SK-N-SH treated with all-trans-retinoic acid at 6 μM for 48 hours (cell line): ENCODE measurements around the gene RCOR1.

ENCODE experiments used
- ATAC-seq: fragments of 200-7000 bp; cut with Tn5 transposase; 3 replicates; pipeline ENCODE4 v1.9.1; 2020; ENCODE audit warnings: mild to moderate bottlenecking, moderate library complexity
- ARNTL ChIP-seq: fragments of 450-650 bp; formaldehyde crosslinking; IDR thresholded peaks from 2 replicates; pipeline ENCODE4 v1.5.0; 2020; ENCODE audit warnings: low read depth, mild to moderate bottlenecking, moderate library complexity, borderline replicate concordance
- CREB5 ChIP-seq: fragments of 250-450 bp; sonication (Bioruptor Pico); IDR thresholded peaks from 2 replicates; pipeline ENCODE4 v1.5.1; 2020; ENCODE audit warnings: low read depth, mild to moderate bottlenecking, moderate library complexity
- CSRNP3 ChIP-seq: fragments of 250-450 bp; sonication (Bioruptor Pico); IDR thresholded peaks from 2 replicates; pipeline ENCODE4 v1.5.1; 2021; ENCODE audit warnings: mild to moderate bottlenecking, moderate library complexity
- GLIS3 ChIP-seq: fragments of 250-450 bp; sonication (Bioruptor Pico); IDR thresholded peaks from 2 replicates; pipeline ENCODE4 v1.5.0; 2020; ENCODE audit warnings: mild to moderate bottlenecking, moderate library complexity
- OSR1 ChIP-seq: fragments of 250-450 bp; sonication (Bioruptor Pico); IDR thresholded peaks from 2 replicates; pipeline ENCODE4 v1.8.0; 2022; ENCODE audit warnings: moderate library complexity, mild to moderate bottlenecking, inconsistent platforms
- POU6F1 ChIP-seq: fragments of 250-450 bp; sonication (Bioruptor Pico); IDR thresholded peaks from 2 replicates; pipeline ENCODE4 v1.8.0; 2021; ENCODE audit warnings: low read depth, mild to moderate bottlenecking, moderate library complexity, borderline replicate concordance
- PPARA ChIP-seq: fragments of 250-450 bp; sonication (Bioruptor Pico); IDR thresholded peaks from 2 replicates; pipeline ENCODE4 v1.5.0; 2020; ENCODE audit warnings: mild to moderate bottlenecking, borderline replicate concordance
- RARB ChIP-seq: fragments of 250-450 bp; sonication (Bioruptor Pico); IDR thresholded peaks from 2 replicates; pipeline ENCODE4 v1.8.0; 2021; ENCODE audit warnings: mild to moderate bottlenecking, moderate library complexity
- SNAI2 ChIP-seq: fragments of 250-450 bp; sonication (Bioruptor Pico); IDR thresholded peaks from 2 replicates; pipeline ENCODE4 v1.5.0; 2020; ENCODE audit warnings: mild to moderate bottlenecking, moderate library complexity
- TCF4 ChIP-seq: fragments of 250-450 bp; sonication (Bioruptor Pico); IDR thresholded peaks from 2 replicates; pipeline ENCODE4 v1.8.0; 2021; ENCODE audit warnings: mild to moderate bottlenecking, moderate library complexity, borderline replicate concordance
- TOX ChIP-seq: fragments of 250-450 bp; sonication (Bioruptor Pico); IDR thresholded peaks from 2 replicates; pipeline ENCODE4 v1.8.0; 2021; ENCODE audit warnings: mild to moderate bottlenecking, moderate library complexity, borderline replicate concordance
- ZC3H10 ChIP-seq: fragments of 250-450 bp; sonication (Bioruptor Pico); IDR thresholded peaks from 2 replicates; pipeline ENCODE4 v1.5.1; 2021; ENCODE audit warnings: mild to moderate bottlenecking, moderate library complexity
- ZFP3 ChIP-seq: fragments of 250-450 bp; sonication (Bioruptor Pico); IDR thresholded peaks from 2 replicates; pipeline ENCODE4 v1.5.0; 2020; ENCODE audit warnings: mild to moderate bottlenecking, moderate library complexity
- ZFP30 ChIP-seq: fragments of 450-650 bp; formaldehyde crosslinking; IDR thresholded peaks from 2 replicates; pipeline ENCODE4 v1.5.0; 2022; ENCODE audit warnings: mild to moderate bottlenecking, moderate library complexity
- ZNF565 ChIP-seq: fragments of 450-650 bp; formaldehyde crosslinking; conservative IDR thresholded peaks from 2 replicates; pipeline ENCODE4 v1.5.0; 2020; ENCODE audit warnings: low read depth, mild to moderate bottlenecking, moderate library complexity
- TF ChIP-seq, protein P1 (sequence below): fragments of 250-450 bp; sonication (Bioruptor Pico); IDR thresholded peaks from 2 replicates; pipeline ENCODE4 v1.5.0; 2020; ENCODE audit warnings: mild to moderate bottlenecking, moderate library complexity
- TF ChIP-seq, protein P2 (sequence below): fragments of 250-450 bp; sonication (Bioruptor Pico); IDR thresholded peaks from 2 replicates; pipeline ENCODE4 v1.8.0; 2020; ENCODE audit warnings: mild to moderate bottlenecking, moderate library complexity, borderline replicate concordance

Gene RCOR1

GRCh38 chr14:102769049-102769327 is 176.5 kb downstream of the RCOR1 start:
- no peak for TF ChIP-seq ZFP3 (CRISPR knock-in tag)
- TF ChIP-seq RARB, result no peak
- TF ChIP-seq, protein P1, sequence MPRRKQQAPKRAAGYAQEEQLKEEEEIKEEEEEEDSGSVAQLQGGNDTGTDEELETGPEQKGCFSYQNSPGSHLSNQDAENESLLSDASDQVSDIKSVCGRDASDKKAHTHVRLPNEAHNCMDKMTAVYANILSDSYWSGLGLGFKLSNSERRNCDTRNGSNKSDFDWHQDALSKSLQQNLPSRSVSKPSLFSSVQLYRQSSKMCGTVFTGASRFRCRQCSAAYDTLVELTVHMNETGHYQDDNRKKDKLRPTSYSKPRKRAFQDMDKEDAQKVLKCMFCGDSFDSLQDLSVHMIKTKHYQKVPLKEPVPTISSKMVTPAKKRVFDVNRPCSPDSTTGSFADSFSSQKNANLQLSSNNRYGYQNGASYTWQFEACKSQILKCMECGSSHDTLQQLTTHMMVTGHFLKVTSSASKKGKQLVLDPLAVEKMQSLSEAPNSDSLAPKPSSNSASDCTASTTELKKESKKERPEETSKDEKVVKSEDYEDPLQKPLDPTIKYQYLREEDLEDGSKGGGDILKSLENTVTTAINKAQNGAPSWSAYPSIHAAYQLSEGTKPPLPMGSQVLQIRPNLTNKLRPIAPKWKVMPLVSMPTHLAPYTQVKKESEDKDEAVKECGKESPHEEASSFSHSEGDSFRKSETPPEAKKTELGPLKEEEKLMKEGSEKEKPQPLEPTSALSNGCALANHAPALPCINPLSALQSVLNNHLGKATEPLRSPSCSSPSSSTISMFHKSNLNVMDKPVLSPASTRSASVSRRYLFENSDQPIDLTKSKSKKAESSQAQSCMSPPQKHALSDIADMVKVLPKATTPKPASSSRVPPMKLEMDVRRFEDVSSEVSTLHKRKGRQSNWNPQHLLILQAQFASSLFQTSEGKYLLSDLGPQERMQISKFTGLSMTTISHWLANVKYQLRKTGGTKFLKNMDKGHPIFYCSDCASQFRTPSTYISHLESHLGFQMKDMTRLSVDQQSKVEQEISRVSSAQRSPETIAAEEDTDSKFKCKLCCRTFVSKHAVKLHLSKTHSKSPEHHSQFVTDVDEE, result no peak
- no peak for TF ChIP-seq ZFP30

DNA sequence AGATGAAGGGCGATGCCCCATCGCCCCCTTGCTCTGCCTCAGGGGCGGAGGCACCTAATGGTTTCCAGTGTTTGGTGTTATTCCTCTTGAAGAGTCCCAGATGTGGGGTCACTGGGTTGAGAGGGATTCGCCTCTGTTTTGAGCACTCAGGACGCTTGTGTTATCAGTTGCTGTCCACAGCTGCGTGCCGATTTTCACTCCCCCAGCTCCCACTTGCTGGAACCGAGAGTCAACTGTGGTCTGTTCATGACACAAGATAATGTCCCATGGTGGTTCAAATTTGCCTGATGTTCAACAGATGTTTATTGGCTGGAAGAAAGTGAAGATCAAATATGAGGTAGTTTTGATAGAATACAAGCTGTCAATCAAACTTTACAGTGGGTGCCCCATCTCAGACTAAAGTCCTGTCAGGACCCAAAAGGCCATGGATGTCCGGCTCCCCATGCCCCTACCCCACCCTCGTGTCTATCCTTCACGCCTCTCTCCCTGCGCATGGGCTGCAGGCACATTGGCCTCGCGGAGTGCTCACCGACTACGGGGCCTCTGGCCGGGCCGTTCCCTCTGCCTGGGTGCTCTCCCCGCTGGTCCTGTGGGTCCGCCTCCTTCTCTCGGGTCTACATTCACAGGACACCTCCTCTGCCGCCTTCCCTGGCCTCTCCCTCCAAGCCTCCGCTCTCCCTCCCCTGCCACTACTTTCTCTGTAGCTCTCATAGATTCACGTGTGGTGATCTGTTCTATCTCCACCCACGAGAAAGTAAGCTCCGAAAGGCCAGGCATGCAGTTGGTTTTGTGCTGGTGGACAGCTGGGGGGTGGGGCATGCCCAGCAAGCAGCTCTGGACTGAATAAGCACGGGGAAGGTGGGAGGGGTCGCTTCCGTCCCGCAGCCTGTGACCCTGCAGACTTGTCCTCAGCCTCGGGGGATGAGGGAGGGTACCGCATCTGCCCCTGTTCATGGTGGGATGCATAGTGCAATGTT is 178.0 kb downstream of the RCOR1 start:
- no peak for ATAC-seq
- TF ChIP-seq ZFP30, result no peak
- TF ChIP-seq, protein P1, result no peak

More at GRCh38 chr14:102769049-102769327, 176.5 kb downstream of the RCOR1 start:
- no peak for ATAC-seq

GRCh38 chr14:102771144-102771543 is 178.7 kb downstream of the RCOR1 start:
- ATAC-seq, result no peak
- TF ChIP-seq, protein P1, result no peak
- TF ChIP-seq, protein P2, sequence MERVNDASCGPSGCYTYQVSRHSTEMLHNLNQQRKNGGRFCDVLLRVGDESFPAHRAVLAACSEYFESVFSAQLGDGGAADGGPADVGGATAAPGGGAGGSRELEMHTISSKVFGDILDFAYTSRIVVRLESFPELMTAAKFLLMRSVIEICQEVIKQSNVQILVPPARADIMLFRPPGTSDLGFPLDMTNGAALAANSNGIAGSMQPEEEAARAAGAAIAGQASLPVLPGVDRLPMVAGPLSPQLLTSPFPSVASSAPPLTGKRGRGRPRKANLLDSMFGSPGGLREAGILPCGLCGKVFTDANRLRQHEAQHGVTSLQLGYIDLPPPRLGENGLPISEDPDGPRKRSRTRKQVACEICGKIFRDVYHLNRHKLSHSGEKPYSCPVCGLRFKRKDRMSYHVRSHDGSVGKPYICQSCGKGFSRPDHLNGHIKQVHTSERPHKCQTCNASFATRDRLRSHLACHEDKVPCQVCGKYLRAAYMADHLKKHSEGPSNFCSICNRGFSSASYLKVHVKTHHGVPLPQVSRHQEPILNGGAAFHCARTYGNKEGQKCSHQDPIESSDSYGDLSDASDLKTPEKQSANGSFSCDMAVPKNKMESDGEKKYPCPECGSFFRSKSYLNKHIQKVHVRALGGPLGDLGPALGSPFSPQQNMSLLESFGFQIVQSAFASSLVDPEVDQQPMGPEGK (CRISPR knock-in tag), result no peak
- TF ChIP-seq CSRNP3 (CRISPR knock-in tag), result no peak
- TF ChIP-seq OSR1 (CRISPR knock-in tag), result no peak
- TF ChIP-seq CREB5 (CRISPR knock-in tag), result no peak
- no peak for TF ChIP-seq GLIS3 (CRISPR knock-in tag)
- no peak for TF ChIP-seq TCF4 (CRISPR knock-in tag)
- TF ChIP-seq ZC3H10 (CRISPR knock-in tag), result no peak
- TF ChIP-seq SNAI2, result no peak
- TF ChIP-seq ZNF565 (CRISPR knock-in tag), result no peak
- TF ChIP-seq POU6F1 (CRISPR knock-in tag), result no peak
- TF ChIP-seq TOX (CRISPR knock-in tag), result no peak
- no peak for TF ChIP-seq PPARA (CRISPR knock-in tag)
- TF ChIP-seq RARB, result no peak
- TF ChIP-seq ARNTL (CRISPR knock-in tag), result no peak
- no peak for TF ChIP-seq ZFP30
